PC-3 (cell line): ENCODE results near the gene SLC33A1. TPM values are rescaled to one million over a fixed set of nuclear protein-coding genes. Genes with fewer than 3 reads are reported as not detected.

Experiments used
- ATAC-seq: fragments of 200-7000 bp; cut with Tn5 transposase; 2 replicates; pipeline ENCODE4 v1.9.1; 2020; ENCODE audit warnings: mild to moderate bottlenecking, moderate library complexity
- BruUV-seq: library from RNA; stranded (reverse); fragments of 400-500 nt; replicated peaks from 2 replicates; lab custom pipeline; 2021; lab: Mats Ljungman, UMichigan
- CTCF ChIA-PET: fragments of 300-600 bp; sonication (Branson Sonifier 250); formaldehyde crosslinking; loops from one replicate; lab custom pipeline; 2022; ENCODE audit warnings: antibody characterized with exemption; lab: Charles Lee
- POLR2A ChIA-PET: fragments of 300-600 bp; sonication (Branson Sonifier 250); formaldehyde crosslinking; loops from one replicate; lab custom pipeline; 2022; ENCODE audit warnings: antibody characterized with exemption; ENCODE audit not compliant: unreplicated experiment; lab: Charles Lee
- DNase-seq: peaks from one replicate; pipeline ENCODE4 v3.0.0-alpha.2; 2015
- H2AFZ ChIP-seq: fragments of 300-600 bp; sonication (generic); 2 replicates; pipeline ENCODE4 v1.6.0; 2016; ENCODE audit warnings: antibody characterized with exemption, low read length
- H3F3A ChIP-seq: fragments of 300-600 bp; sonication (generic); one replicate; pipeline ENCODE4 v1.6.0; 2017; ENCODE audit warnings: antibody characterized with exemption, low read length, control low read depth, mild to moderate bottlenecking; ENCODE audit not compliant: unreplicated experiment
- H3K27ac ChIP-seq: fragments of 300-600 bp; sonication (generic); 2 replicates; pipeline ENCODE4 v1.5.1; 2016; ENCODE audit warnings: mild to moderate bottlenecking, low read length
- H3K27me3 ChIP-seq: fragments of 300-600 bp; sonication (generic); 2 replicates; pipeline ENCODE4 v1.6.1; 2016; ENCODE audit warnings: low read length, mixed read lengths
- H3K36me3 ChIP-seq: fragments of 300-600 bp; sonication (generic); 2 replicates; pipeline ENCODE4 v1.6.1; 2016; ENCODE audit warnings: low read depth, mixed run types, low read length, mixed read lengths
- H3K4me1 ChIP-seq: fragments of 300-600 bp; sonication (generic); 2 replicates; pipeline ENCODE4 v1.5.1; 2016; ENCODE audit warnings: low read length; ENCODE audit not compliant: insufficient read depth
- H3K4me2 ChIP-seq: fragments of 300-600 bp; sonication (generic); 2 replicates; pipeline ENCODE4 v1.6.0; 2016; ENCODE audit warnings: low read length
- H3K4me3 ChIP-seq: fragments of 300-600 bp; sonication (generic); 2 replicates; pipeline ENCODE4 v1.5.1; 2016; ENCODE audit warnings: mild to moderate bottlenecking, low read length, mixed read lengths
- H3K79me2 ChIP-seq: fragments of 300-600 bp; sonication (generic); 2 replicates; pipeline ENCODE4 v1.6.1; 2017; ENCODE audit warnings: low read length, mixed read lengths
- H3K9ac ChIP-seq: fragments of 300-600 bp; sonication (generic); 2 replicates; pipeline ENCODE4 v1.6.0; 2016; ENCODE audit warnings: mild to moderate bottlenecking, low read length
- H3K9me2 ChIP-seq: fragments of 300-600 bp; sonication (generic); replicated peaks from 2 replicates; pipeline ENCODE4 v1.6.1; 2016; ENCODE audit warnings: mixed run types, low read length, mixed read lengths
- H3K9me3 ChIP-seq: fragments of 300-600 bp; sonication (generic); 2 replicates; pipeline ENCODE4 v1.6.1; 2016; ENCODE audit warnings: low read length, mixed read lengths
- H4K20me1 ChIP-seq: fragments of 300-600 bp; sonication (generic); 2 replicates; pipeline ENCODE4 v1.6.1; 2016; ENCODE audit warnings: low read length, mixed read lengths
- EZH2 ChIP-seq: fragments of 300-600 bp; sonication (generic); IDR thresholded peaks from one replicate; pipeline ENCODE4 v1.6.1; 2017; ENCODE audit warnings: antibody characterized with exemption, mild to moderate bottlenecking, low read length; ENCODE audit not compliant: unreplicated experiment
- EZH2phosphoT487 ChIP-seq: fragments of 300-600 bp; sonication (generic); IDR thresholded peaks from 2 replicates; pipeline ENCODE4 v1.6.1; 2018; ENCODE audit warnings: mild to moderate bottlenecking, antibody characterized with exemption, low read length, borderline replicate concordance
- intact Hi-C: fragments of 100-400 bp; cut with micrococcal nuclease; formaldehyde crosslinking; loops from 2 replicates; pipeline ENCODE4 v1.9.0; 2023
- total RNA-seq: library from RNA; depleted of rRNA; stranded (reverse); fragments of >200 nt; gene quantifications from 2 replicates; pipeline ENCODE4 v1.2.3, GENCODE V29; 2014; rRNA removed
- TF ChIP-seq, protein P1 (sequence below): fragments of 300-600 bp; sonication (generic); conservative IDR thresholded peaks from 2 replicates; pipeline ENCODE4 v1.5.1; 2017; ENCODE audit warnings: antibody characterized with exemption, low read depth, mild to moderate bottlenecking, low read length

The SLC33A1 gene
- total RNA-seq, 1 experiment from 2014 or later, result 32.9 TPM

DNA sequence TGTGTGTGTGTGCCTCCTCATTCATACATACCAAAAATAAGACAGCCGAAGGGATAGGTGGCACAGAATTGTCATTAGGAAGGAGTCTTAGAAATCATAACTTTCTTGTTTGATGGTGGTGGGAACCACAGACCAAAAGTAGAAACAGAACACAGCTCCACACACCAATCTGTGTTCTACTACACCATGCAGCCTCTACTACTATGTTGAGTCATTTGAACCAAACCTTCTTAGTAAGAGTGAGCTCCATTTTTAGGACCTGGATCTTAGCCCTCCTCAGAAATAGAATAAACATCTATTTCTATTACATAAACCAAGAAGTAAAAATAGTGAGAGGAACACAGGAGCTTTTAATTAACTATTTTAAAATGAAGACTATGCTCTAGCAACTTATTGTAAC is 81.4 kb downstream of the SLC33A1 start:
- BruUV-seq, result no TSS peak
- POLR2A ChIA-PET, result no interaction called here
- Histone ChIP-seq H3K4me2 (no peak overlapping the region), H3K27ac (no peak overlapping the region), H3K9ac (no peak overlapping the region), H3K36me3 (peaks cover 8% of the 10 kb centered on the region), H4K20me1 (no peaks in the 10 kb centered on the region), H3K9me2 (no peaks in the 10 kb centered on the region), H3K79me2 (no peaks in the 10 kb centered on the region), H3K27me3 (no peaks in the 10 kb centered on the region), H3K4me1 (no peaks in the 10 kb centered on the region), H3K9me3 (peaks cover 4% of the 10 kb centered on the region; the same call in 1 of the 2 replicates), H3F3A (no peaks in the 10 kb centered on the region), H3K4me3 (no peak overlapping the region), H2AFZ (no peak overlapping the region)
- no peak for ATAC-seq
- CTCF ChIA-PET, result no interaction called here
- TF ChIP-seq EZH2 (no peak), EZH2phosphoT487 (no peak)
- TF ChIP-seq, protein P1, sequence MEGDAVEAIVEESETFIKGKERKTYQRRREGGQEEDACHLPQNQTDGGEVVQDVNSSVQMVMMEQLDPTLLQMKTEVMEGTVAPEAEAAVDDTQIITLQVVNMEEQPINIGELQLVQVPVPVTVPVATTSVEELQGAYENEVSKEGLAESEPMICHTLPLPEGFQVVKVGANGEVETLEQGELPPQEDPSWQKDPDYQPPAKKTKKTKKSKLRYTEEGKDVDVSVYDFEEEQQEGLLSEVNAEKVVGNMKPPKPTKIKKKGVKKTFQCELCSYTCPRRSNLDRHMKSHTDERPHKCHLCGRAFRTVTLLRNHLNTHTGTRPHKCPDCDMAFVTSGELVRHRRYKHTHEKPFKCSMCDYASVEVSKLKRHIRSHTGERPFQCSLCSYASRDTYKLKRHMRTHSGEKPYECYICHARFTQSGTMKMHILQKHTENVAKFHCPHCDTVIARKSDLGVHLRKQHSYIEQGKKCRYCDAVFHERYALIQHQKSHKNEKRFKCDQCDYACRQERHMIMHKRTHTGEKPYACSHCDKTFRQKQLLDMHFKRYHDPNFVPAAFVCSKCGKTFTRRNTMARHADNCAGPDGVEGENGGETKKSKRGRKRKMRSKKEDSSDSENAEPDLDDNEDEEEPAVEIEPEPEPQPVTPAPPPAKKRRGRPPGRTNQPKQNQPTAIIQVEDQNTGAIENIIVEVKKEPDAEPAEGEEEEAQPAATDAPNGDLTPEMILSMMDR, result no peak
- DNase-seq, result no peak
- intact Hi-C loops, result no loop called here

DNA sequence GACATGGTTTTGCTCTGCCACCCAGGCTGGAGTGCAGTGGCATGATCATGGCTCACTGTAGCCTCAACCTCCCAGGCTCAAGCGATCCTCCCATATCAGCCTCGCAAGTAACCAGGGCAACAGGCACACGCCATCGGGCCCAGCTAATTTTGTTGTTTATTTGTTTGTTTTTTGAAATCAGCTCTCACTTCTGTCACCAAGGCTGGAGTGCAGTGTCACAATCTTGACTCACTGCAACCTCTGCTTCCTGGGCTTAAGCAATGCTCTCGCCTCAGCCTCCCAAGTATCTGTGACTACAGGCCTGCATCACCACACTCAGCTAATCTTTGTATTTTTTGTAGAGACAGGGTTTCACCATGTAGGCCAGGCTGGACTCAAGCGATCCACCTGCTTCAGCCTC is 83.1 kb downstream of the SLC33A1 start:
- Histone ChIP-seq H3K27me3 (no peaks in the 10 kb centered on the region), H3K36me3 (peaks cover 8% of the 10 kb centered on the region), H3K4me2 (no peak overlapping the region), H3K79me2 (no peaks in the 10 kb centered on the region), H3K4me1 (0 out of 2 replicates have a peak, but pooled peaks cover 3% of the 10 kb centered on the region), H3K4me3 (no peak overlapping the region), H2AFZ (no peak overlapping the region), H3K27ac (no peak overlapping the region), H3K9me2 (no peaks in the 10 kb centered on the region), H3K9me3 (peaks cover 4% of the 10 kb centered on the region; the same call in 1 of the 2 replicates), H3F3A (no peaks in the 10 kb centered on the region), H3K9ac (no peak overlapping the region), H4K20me1 (no peaks in the 10 kb centered on the region)
- no TSS peak for BruUV-seq
- CTCF ChIA-PET, result no interaction called here
- ATAC-seq (no peak), DNase-seq (no peak)
- TF ChIP-seq EZH2phosphoT487 (no peak), EZH2 (no peak)
- intact Hi-C loops, result no loop called here
- POLR2A ChIA-PET, result no interaction called here

Other genes with a start within 250 kb of the SLC33A1 start
- 4.1 and 4.5 TPM in 2 replicates for gene PLCH1, start 109.4 kb downstream of the SLC33A1 start, total RNA-seq
- 3.5 and 3.6 TPM in 2 replicates for gene C3orf33, start 48.1 kb downstream of the SLC33A1 start, total RNA-seq
- gene GMPS, start 16.2 kb upstream of the SLC33A1 start, total RNA-seq, result 42.2 and 43.3 TPM in 2 replicates